ENCODE results near the gene ZRANB2. TPM values are rescaled to one million over a fixed set of nuclear protein-coding genes. Genes with fewer than 3 reads are reported as not detected.
A peak's percentile ranks its signal among the peaks of the same experiment; 100 is the strongest.

Gene ZRANB2
- total RNA-seq, 1 experiment from 2014 or later, result 44.3 TPM

DNA sequence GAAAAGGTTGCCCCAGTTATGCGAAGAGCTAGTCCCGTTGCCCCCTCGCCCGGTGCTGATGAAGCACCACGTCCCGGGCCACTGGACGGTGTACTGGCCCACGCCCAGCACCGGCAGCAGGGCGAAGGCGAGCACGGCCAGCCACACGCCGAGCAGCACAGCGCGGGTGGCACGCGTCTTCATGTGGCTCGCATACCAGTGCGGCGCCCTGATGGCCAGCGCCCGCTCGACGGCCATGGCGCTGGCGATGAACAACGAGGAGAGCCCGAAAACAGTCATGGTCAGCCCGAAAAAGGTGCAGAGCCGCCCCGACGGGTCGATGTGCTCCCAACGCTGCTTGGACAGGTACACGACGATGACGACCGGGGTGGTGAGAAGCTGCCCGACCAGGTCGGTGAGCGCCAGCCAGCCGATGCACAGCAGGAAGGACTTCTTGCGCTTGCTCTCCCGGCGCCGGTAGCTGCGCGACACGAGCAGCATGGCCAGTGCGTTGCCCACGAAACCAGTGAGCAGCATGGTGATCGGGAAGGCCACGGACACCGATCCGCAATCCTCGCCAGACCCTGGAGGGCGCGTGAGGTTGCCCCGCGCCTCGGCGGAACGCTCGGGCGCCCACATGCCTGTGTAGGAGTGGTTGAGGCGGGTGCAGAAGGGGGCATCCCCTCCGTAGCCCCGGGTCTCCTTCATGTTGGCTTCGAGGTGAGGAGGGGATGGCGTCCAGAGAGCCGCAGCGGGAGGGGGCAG, 33.8 kb downstream of the ZRANB2 start:
- Histone ChIP-seq H3K4me3 (ENCODE audit: insufficient read depth, low read depth, low read length) (peak overlapping the region; percentile 57), H3K27me3 (ENCODE audit: control insufficient read depth, insufficient read depth, low read length) (peaks cover 33% of the 10 kb centered on the region), H3K36me3 (replicated peaks; ENCODE audit: control insufficient read depth, insufficient read depth, low read length) (no peaks in the 10 kb centered on the region)
- DNase-seq, result peak; percentile 66

DNA sequence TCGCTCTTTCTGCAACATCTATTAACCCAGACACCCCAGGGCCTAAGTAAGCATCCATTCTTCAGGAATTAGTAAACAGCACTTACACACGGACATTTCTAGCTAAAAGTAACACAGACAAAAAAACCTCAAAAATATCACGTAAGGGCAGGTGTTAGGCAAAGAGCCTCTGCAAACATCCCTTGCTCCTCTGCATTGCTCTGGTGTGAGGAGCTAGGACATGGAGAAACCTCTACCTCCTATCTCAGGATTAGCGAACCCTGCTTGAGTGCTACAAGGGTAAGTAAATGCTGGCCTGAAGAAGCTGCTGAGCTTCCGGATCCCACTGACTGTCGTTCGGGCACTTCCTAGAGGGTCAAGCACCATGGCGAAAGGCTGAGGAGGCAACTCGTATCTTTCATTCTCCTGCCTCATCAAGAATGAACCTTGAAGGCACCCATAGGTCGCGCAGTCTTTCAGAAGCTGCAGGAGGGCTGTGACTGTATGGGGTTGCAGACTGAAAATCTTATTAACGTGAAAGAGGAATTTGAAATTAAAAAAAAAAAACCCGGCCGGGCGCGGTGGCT, 35.3 kb downstream of the ZRANB2 start:
- peaks cover 33% of the 10 kb centered on the region for H3K27me3 ChIP-seq (ENCODE audit: control insufficient read depth, insufficient read depth, low read length)
- no peak for DNase-seq
- H3K4me3 ChIP-seq (ENCODE audit: insufficient read depth, low read depth, low read length), result no peak overlapping the region
- H3K36me3 ChIP-seq (replicated peaks; ENCODE audit: control insufficient read depth, insufficient read depth, low read length), result no peaks in the 10 kb centered on the region

DNA sequence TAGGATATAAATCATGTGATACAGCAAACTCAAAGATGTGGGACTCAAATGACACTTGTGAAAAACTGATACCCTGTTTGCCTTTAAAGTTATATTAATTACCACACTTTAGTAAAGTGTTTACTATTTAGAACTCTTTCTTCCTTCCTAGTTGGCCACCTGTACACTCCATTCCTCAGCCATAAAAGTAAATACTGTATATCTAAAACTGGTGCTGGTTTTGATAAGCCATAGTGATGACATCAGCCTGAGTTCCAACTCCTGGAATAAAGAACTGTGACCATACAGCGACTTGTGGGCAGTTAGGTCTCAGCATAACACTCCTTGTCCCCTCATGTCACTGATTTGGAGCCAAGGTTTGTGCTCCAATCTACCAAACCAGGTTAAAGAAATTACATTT, 36.0 kb downstream of the ZRANB2 start:
- no peak for DNase-seq
- Histone ChIP-seq H3K27me3 (ENCODE audit: control insufficient read depth, insufficient read depth, low read length) (peaks cover 33% of the 10 kb centered on the region), H3K36me3 (replicated peaks; ENCODE audit: control insufficient read depth, insufficient read depth, low read length) (no peaks in the 10 kb centered on the region), H3K4me3 (ENCODE audit: insufficient read depth, low read depth, low read length) (no peak overlapping the region)

DNA sequence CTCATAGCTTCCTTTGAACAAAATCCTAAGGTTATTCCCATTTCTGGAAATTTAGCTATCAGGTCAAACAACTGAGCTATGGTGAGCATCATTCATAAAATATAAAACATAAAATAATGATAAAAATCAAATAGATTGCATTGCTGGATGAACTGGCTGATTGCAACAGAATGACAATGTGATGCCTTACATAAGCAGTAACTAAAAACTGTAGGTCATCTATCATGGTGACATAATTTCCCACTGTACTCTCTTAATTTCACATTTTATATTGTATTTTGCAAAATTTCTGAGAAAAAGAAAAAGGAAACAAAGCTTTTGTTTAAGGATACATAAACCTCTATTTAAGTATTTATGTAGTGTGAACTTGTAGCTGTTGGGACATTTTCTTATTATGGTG, 37.8 kb downstream of the ZRANB2 start:
- no peaks in the 10 kb centered on the region for H3K36me3 ChIP-seq (replicated peaks; ENCODE audit: control insufficient read depth, insufficient read depth, low read length)
- peaks cover 20% of the 10 kb centered on the region for H3K27me3 ChIP-seq (ENCODE audit: control insufficient read depth, insufficient read depth, low read length)
- DNase-seq, result no peak
- no peak overlapping the region for H3K4me3 ChIP-seq (ENCODE audit: insufficient read depth, low read depth, low read length)

DNA sequence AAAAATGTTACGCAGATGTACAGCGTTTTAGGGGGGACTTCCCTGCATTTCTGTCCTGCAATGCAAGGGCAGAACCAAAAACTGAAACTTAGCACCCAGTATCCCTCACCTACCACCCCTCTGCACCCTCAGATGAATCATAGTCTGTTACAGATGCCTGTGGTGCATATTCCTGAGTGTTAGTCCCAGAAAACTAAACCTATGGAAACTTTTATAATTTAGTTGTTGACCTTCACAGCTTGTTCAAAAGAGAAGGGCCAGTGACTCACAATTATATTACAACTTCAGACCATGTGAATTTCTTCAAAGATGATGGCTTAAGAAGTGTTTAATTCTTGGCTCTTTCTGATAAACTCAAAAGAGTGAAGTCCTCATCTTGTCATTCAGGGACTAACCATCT, 39.0 kb downstream of the ZRANB2 start:
- Histone ChIP-seq H3K36me3 (replicated peaks; ENCODE audit: control insufficient read depth, insufficient read depth, low read length) (no peaks in the 10 kb centered on the region), H3K27me3 (ENCODE audit: control insufficient read depth, insufficient read depth, low read length) (peaks cover 7% of the 10 kb centered on the region), H3K4me3 (ENCODE audit: insufficient read depth, low read depth, low read length) (no peak overlapping the region)
- no peak for DNase-seq

DNA sequence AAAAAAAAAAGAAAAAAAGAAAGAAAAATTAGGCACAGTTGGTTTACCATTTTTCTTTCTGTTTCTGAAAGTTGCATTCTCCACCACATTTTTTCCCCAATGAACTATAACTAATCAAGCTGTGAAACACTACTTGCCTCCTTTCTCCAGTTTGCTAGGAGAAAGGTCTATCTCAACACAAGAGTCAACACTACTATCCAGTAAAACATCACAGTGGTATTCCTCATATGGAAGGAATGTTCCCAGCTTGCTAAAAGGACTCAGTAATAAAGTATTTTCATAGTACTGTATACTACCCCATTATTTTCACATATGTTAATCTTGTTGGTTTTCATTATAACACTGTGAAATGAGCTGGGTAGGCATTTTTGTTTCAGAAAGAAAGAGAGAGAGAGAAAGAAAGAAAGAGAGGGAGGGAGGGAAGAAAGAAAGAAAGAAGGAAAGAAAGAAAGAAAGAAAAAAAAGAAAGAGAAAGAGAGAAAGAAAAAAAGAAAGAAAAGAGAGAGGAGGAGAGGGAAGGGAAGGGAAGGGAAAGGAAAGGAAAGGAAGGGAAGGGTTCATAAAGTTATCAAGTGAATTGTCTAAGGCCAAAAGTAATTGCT, 41.1 kb downstream of the ZRANB2 start:
- no peak overlapping the region for H3K4me3 ChIP-seq (ENCODE audit: insufficient read depth, low read depth, low read length)
- no peak for DNase-seq
- H3K27me3 ChIP-seq (ENCODE audit: control insufficient read depth, insufficient read depth, low read length), result no peaks in the 10 kb centered on the region
- H3K36me3 ChIP-seq (replicated peaks; ENCODE audit: control insufficient read depth, insufficient read depth, low read length), result no peaks in the 10 kb centered on the region

DNA sequence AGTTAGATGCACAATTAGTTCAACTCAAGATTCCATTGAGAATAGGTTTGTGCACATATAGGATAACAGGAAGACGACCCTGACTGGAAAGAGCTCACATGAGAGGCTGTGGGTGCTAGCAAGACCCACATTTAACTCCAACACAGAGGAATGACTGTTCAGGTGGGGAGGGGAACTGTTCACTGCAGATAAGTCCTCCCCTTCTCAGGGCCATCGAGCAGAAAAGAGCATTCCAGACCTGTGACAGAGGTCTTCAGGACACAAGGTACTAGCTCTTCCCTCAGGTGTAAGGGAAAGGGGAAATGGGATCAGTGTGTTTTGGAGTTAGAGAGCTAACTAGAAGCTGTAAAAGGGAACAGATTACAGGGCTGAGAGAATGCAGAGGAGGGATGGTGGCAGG, 41.9 kb downstream of the ZRANB2 start:
- Histone ChIP-seq H3K36me3 (replicated peaks; ENCODE audit: control insufficient read depth, insufficient read depth, low read length) (no peaks in the 10 kb centered on the region), H3K4me3 (ENCODE audit: insufficient read depth, low read depth, low read length) (no peak overlapping the region), H3K27me3 (ENCODE audit: control insufficient read depth, insufficient read depth, low read length) (no peaks in the 10 kb centered on the region)
- no peak for DNase-seq

DNA sequence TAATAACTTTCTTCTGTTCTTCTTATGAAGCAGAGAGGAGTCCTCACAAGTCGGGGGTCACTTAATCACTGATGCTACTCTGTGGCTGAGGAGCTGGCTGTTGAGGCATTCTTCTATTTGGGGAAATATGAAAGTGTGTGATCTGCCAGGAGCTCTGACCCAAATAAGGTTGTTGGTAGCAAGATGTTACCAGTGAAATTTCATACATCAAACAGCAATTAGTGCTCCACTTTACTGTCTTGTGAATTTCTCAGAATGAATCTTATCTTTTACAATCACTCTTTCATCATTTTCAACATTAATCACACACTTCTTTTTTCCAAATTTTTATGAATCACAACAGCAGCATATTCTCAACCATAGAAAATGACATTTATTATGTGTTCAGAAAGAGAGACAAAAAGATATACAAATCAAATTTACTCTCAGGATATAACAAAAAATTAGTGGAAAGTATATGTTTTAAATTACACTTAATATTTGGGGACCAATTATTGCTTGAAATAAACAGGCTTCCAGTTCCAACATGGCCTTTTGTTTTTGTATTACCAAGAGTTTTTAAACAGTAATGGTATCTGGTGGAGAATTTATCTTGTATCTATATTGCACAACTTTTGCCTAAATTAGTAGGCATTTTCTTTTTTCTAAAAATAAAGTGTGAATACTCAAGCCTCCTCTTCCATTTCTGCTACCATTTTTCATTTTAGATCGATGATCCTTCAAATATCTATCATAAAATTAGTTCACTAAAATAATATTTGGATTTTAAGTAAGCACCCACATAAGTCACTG, 42.8 kb downstream of the ZRANB2 start:
- H3K36me3 ChIP-seq (replicated peaks; ENCODE audit: control insufficient read depth, insufficient read depth, low read length), result no peaks in the 10 kb centered on the region
- no peak for DNase-seq
- H3K4me3 ChIP-seq (ENCODE audit: insufficient read depth, low read depth, low read length), result no peak overlapping the region
- no peaks in the 10 kb centered on the region for H3K27me3 ChIP-seq (ENCODE audit: control insufficient read depth, insufficient read depth, low read length)

DNA sequence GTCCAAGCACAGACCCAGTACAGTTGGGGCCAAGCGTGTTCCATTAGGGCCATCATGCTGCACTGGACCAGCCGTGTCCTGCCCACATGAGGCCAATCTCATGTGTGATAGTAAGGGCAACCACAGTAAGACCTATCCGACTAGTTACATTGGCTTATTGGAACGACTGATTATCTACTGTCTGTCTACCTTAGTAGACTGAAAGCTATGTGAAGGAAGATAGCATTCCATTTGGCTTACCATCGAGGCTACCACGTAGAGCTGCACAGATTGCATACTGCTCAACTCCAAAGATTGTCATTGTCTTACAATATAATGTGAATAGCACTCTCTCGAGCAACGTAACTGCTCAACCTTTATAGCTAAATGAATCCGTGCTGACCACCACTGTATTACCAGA, 43.8 kb downstream of the ZRANB2 start:
- no peak for DNase-seq
- H3K36me3 ChIP-seq (replicated peaks; ENCODE audit: control insufficient read depth, insufficient read depth, low read length), result no peaks in the 10 kb centered on the region
- no peak overlapping the region for H3K4me3 ChIP-seq (ENCODE audit: insufficient read depth, low read depth, low read length)
- no peaks in the 10 kb centered on the region for H3K27me3 ChIP-seq (ENCODE audit: control insufficient read depth, insufficient read depth, low read length)

DNA sequence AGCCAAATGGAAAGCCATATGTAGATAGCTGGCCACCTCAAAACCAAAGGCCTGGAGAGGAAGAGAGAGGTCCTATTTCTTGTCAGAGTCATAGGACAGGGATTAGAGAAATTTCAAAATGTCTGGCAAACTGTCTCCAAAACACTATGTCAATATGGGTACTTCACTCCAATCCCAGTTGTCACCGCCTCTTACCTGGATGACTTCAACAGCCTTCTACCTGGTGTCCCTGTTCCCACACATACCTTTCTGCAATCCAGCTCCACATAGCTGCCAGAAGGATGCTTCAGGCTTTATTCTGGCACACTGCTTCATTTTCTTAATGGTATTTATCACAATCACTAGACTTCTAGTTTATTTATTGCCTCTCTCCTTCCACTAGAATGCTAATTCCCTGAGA, 47.7 kb downstream of the ZRANB2 start:
- Histone ChIP-seq H3K4me3 (ENCODE audit: insufficient read depth, low read depth, low read length) (no peak overlapping the region), H3K36me3 (replicated peaks; ENCODE audit: control insufficient read depth, insufficient read depth, low read length) (no peaks in the 10 kb centered on the region), H3K27me3 (ENCODE audit: control insufficient read depth, insufficient read depth, low read length) (no peaks in the 10 kb centered on the region)
- no peak for DNase-seq

DNA sequence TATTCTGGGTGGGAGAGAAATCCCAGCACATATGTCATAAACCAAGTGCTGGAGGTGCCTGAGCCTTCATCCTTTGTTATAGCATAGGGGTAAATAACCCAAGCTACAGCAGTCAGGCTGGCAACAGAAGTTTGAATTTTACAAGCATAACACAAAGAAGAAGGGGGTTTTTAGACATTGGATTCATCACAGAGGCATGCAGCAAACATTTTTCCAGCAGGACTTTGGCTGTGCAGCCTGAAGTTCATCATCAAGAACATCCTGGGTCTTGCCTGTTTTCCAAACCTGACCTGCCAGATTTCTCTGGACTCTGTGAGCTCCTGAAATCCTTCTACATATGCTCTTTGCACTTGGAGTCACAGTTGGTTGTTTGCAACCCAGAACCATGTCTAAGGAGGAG, 49.4 kb downstream of the ZRANB2 start:
- Histone ChIP-seq H3K36me3 (replicated peaks; ENCODE audit: control insufficient read depth, insufficient read depth, low read length) (no peaks in the 10 kb centered on the region), H3K27me3 (ENCODE audit: control insufficient read depth, insufficient read depth, low read length) (no peaks in the 10 kb centered on the region), H3K4me3 (ENCODE audit: insufficient read depth, low read depth, low read length) (no peak overlapping the region)
- no peak for DNase-seq

DNA sequence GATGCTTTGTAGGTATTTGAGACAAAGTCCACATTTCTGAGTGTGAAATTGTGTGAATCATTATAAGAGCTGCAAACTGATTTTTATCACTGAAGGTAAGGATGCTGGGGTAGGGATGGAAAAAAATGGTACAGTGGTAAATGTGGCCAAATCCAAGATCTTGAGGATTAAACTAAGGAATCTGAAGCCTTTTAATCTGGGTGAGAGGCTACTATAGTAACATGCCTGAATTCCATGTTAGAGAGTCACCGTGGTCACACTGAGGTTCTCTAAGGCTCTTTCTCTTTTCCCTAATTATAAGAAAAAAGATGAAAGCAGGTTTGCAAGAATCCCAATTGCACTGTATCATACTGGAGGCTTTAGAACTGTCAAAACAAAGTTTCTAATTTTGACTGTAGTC, 50.8 kb downstream of the ZRANB2 start:
- no peak for DNase-seq
- Histone ChIP-seq H3K4me3 (ENCODE audit: insufficient read depth, low read depth, low read length) (no peak overlapping the region), H3K36me3 (replicated peaks; ENCODE audit: control insufficient read depth, insufficient read depth, low read length) (no peaks in the 10 kb centered on the region), H3K27me3 (ENCODE audit: control insufficient read depth, insufficient read depth, low read length) (no peaks in the 10 kb centered on the region)

DNA sequence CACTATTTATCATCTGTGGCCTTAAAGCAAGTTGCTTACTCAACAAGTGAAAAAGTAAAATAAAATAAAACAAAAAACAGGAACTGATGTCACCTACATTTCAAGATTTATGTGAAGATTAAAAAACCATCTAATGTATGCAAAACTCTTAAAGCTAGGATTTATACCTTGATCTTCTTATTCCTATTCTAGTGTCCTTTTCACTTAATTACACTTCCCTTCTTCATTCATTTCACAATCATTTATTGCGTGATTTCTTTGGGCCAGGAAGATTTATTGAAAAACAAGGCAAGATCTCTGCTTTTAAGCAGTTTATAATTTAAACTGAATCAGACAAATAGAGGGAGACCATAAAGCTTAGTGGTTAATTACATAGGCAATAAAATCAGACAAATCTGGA, 51.9 kb downstream of the ZRANB2 start:
- no peak for DNase-seq
- Histone ChIP-seq H3K4me3 (ENCODE audit: insufficient read depth, low read depth, low read length) (no peak overlapping the region), H3K36me3 (replicated peaks; ENCODE audit: control insufficient read depth, insufficient read depth, low read length) (no peaks in the 10 kb centered on the region), H3K27me3 (ENCODE audit: control insufficient read depth, insufficient read depth, low read length) (no peaks in the 10 kb centered on the region)

DNA sequence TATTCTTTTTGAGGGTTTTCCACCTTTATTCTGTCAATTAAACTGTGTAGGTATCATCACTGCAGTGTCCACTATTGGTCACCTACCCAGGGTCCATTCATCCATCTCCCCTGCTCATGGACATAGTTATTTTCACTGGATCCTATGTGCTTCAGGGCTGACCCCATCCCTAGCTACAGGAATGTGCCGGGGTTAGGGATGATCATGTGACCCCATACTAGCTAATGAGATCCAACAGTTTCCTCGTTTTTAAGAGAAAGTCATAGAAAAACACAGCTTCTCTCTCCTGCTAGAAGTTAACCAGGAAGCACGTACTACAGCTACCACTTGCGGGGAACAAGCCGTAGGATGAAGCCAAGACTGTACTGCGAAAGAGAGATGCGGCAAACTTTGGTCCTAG, 52.8 kb downstream of the ZRANB2 start:
- Histone ChIP-seq H3K27me3 (ENCODE audit: control insufficient read depth, insufficient read depth, low read length) (no peaks in the 10 kb centered on the region), H3K4me3 (ENCODE audit: insufficient read depth, low read depth, low read length) (no peak overlapping the region), H3K36me3 (replicated peaks; ENCODE audit: control insufficient read depth, insufficient read depth, low read length) (no peaks in the 10 kb centered on the region)
- DNase-seq, result no peak

DNA sequence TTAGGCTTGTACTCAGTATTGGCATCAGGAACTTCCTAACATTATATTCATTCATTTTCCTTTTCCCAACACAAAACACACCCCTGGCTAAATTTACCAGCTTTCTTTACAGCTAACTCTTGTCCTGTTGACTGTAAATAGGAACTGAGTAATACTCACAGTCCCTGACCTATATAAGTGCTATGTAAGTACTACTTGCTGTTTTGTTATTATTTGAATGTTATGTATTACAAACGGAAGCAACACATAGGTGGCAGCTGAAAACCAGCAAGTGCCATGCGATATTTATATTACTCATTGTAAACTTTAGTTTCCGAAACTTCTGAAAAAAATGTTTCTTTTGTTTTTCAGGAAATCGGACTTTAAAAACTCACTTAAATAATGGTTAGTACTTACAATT, 54.7 kb downstream of the ZRANB2 start:
- H3K36me3 ChIP-seq (replicated peaks; ENCODE audit: control insufficient read depth, insufficient read depth, low read length), result no peaks in the 10 kb centered on the region
- H3K27me3 ChIP-seq (ENCODE audit: control insufficient read depth, insufficient read depth, low read length), result no peaks in the 10 kb centered on the region
- H3K4me3 ChIP-seq (ENCODE audit: insufficient read depth, low read depth, low read length), result no peak overlapping the region
- no peak for DNase-seq
